ENCODE measurements around the gene CEP295NL.

- TF ChIP-seq CTCF (IDR thresholded peaks at IDR 0.05) = no peak
- no peak for TF ChIP-seq POLR2A (IDR thresholded peaks at IDR 0.05; ENCODE audit: low read depth)
These were observed 37.3 kb upstream of the CEP295NL start for GRCh38 chr17:78940258-78940657.

All from esophagus muscularis mucosa (tissue), 3 donors.